Measurements from ENCODE around the gene MAPK9.

- TF ChIP-seq POLR2A (IDR thresholded peaks at IDR 0.05) (no peak), POLR2AphosphoS5 (IDR thresholded peaks at IDR 0.05) (no peak)
- TF ChIP-seq, protein P1, sequence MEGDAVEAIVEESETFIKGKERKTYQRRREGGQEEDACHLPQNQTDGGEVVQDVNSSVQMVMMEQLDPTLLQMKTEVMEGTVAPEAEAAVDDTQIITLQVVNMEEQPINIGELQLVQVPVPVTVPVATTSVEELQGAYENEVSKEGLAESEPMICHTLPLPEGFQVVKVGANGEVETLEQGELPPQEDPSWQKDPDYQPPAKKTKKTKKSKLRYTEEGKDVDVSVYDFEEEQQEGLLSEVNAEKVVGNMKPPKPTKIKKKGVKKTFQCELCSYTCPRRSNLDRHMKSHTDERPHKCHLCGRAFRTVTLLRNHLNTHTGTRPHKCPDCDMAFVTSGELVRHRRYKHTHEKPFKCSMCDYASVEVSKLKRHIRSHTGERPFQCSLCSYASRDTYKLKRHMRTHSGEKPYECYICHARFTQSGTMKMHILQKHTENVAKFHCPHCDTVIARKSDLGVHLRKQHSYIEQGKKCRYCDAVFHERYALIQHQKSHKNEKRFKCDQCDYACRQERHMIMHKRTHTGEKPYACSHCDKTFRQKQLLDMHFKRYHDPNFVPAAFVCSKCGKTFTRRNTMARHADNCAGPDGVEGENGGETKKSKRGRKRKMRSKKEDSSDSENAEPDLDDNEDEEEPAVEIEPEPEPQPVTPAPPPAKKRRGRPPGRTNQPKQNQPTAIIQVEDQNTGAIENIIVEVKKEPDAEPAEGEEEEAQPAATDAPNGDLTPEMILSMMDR (IDR thresholded peaks at IDR 0.05 in 8 of 11, conservative IDR thresholded peaks at IDR 0.05 in 3 of 11), result no peak
These were observed 75.2 kb downstream of the MAPK9 start for GRCh38 chr5:180216646-180217171.

Data from spleen (tissue), 7 donors.